SK-N-SH (cell line): ENCODE results near the gene P3H2. TPM values are rescaled to one million over a fixed set of nuclear protein-coding genes. Genes with fewer than 3 reads are reported as not detected.

Experiments used
- CTCF ChIA-PET: fragments of 300-600, 350-600 bp; formaldehyde crosslinking; extraction: SDS; loops from one replicate; lab custom pipeline; 2021; lab: Yijun Ruan, JAX
- POLR2A ChIA-PET: fragments of 350-600 bp; sonication (Branson Sonifier 250); formaldehyde crosslinking; extraction: SDS; loops from one replicate; lab custom pipeline; 2020; ENCODE audit warnings: antibody characterized with exemption, inconsistent platforms; lab: Yijun Ruan, JAX
- DNase-seq: peaks from one replicate; pipeline ENCODE4 v3.0.0; 2012
- H2AFZ ChIP-seq: fragments of 200-600 bp; sonication (generic); 2 replicates; pipeline ENCODE4 v1.8.1; 2016; ENCODE audit warnings: antibody characterized with exemption, mild to moderate bottlenecking, low read depth
- H3F3A ChIP-seq: fragments of 200-600 bp; sonication (generic); replicated peaks from 2 replicates; pipeline ENCODE3; 2016; ENCODE audit warnings: antibody characterized with exemption, mild to moderate bottlenecking; ENCODE audit not compliant: insufficient read depth
- H3K27ac ChIP-seq, 2 experiments: fragments of 200-500 bp in 1 of 2; fragments of 200-600 bp in 1 of 2; sonication (Bioruptor generic) in 1 of 2; sonication (generic), shearing (Covaris generic) in 1 of 2; 2 replicates each; pipeline versions ENCODE4 v1.5.1 to v1.6.1; 2014 to 2016; ENCODE audit warnings: low read depth in 2 of 2, inconsistent platforms in 1 of 2, low read length in 1 of 2, mild to moderate bottlenecking in 1 of 2, mixed read lengths in 1 of 2
- H3K27me3 ChIP-seq: fragments of 200-600 bp; sonication (generic), shearing (Covaris generic); 2 replicates; pipeline ENCODE4 v1.6.1; 2016; ENCODE audit warnings: mixed run types; ENCODE audit not compliant: insufficient read depth
- H3K36me3 ChIP-seq, 2 experiments: fragments of 200-500 bp in 1 of 2; fragments of 200-600 bp in 1 of 2; sonication (Bioruptor generic) in 1 of 2; sonication (generic) in 1 of 2; replicated peaks in 1 of 2; 2 replicates each; pipeline versions ENCODE3 to v1.5.1; 2014 to 2016; ENCODE audit warnings: low read length in 1 of 2, mild to moderate bottlenecking in 1 of 2; ENCODE audit not compliant: insufficient read depth in 2 of 2, control insufficient read depth in 1 of 2
- H3K4me1 ChIP-seq, 2 experiments: fragments of 200-500 bp in 1 of 2; fragments of 200-600 bp in 1 of 2; sonication (Bioruptor generic) in 1 of 2; sonication (generic), shearing (Covaris generic) in 1 of 2; 2 replicates each; pipeline versions ENCODE4 v1.5.1 to v1.6.1; 2014 to 2016; ENCODE audit warnings: low read depth in 1 of 2, low read length in 1 of 2, mixed run types in 1 of 2; ENCODE audit not compliant: insufficient read depth in 2 of 2, control insufficient read depth in 1 of 2
- H3K4me2 ChIP-seq: fragments of 200-600 bp; sonication (generic), shearing (Covaris generic); 2 replicates; pipeline ENCODE4 v1.6.1; 2017; ENCODE audit warnings: mixed run types
- H3K4me3 ChIP-seq, 2 experiments: fragments of 200-500 bp in 1 of 2; fragments of 200-600 bp in 1 of 2; sonication (Bioruptor generic) in 1 of 2; sonication (generic), shearing (Covaris generic) in 1 of 2; 2 replicates each; pipeline versions ENCODE4 v1.5.1 to v1.8.1; 2014 to 2016; ENCODE audit warnings: low read depth in 2 of 2, inconsistent platforms in 1 of 2, low read length in 1 of 2, mild to moderate bottlenecking in 1 of 2, mixed read lengths in 1 of 2, moderate library complexity in 1 of 2
- H3K79me2 ChIP-seq: fragments of 200-600 bp; sonication (generic); 2 replicates; pipeline ENCODE4 v1.8.1; 2017; ENCODE audit warnings: mild to moderate bottlenecking; ENCODE audit not compliant: insufficient read depth
- H3K9ac ChIP-seq: fragments of 200-600 bp; sonication (generic); 2 replicates; pipeline ENCODE4 v1.6.1; 2017; ENCODE audit warnings: mixed run types
- H3K9me2 ChIP-seq: fragments of 200-600 bp; sonication (generic); 2 replicates; pipeline ENCODE4 v1.6.1; 2017; ENCODE audit warnings: mixed run types
- H3K9me3 ChIP-seq: fragments of 200-600 bp; sonication (generic); 2 replicates; pipeline ENCODE4 v1.6.1; 2017; ENCODE audit warnings: mixed run types, mild to moderate bottlenecking, moderate library complexity
- H4K20me1 ChIP-seq: fragments of 200-600 bp; sonication (generic); 2 replicates; pipeline ENCODE4 v1.6.1; 2017; ENCODE audit warnings: mild to moderate bottlenecking, mixed run types; ENCODE audit not compliant: insufficient read depth
- YY1 ChIP-seq: IDR thresholded peaks from 2 replicates; pipeline ENCODE4 v1.4.0; 2012; ENCODE audit warnings: low read depth, mild to moderate bottlenecking
- WGBS: methylation state at CpG from one replicate; pipeline ENCODE4 v1.1.6; 2017; ENCODE audit warnings: low lambda C conversion rate; 5-methylcytosine and 5-hydroxymethylcytosine counted together
- polyA plus RNA-seq, 3 experiments: library from polyadenylated mRNA; depleted of rRNA; stranded (reverse); fragments of >200 nt; gene quantifications; 2 replicates each; pipeline ENCODE4 v1.2.3, GENCODE V29; 2012
- TF ChIP-seq, protein P1 (sequence below): IDR thresholded peaks from 2 replicates; pipeline ENCODE4 v1.6.1; 2012; ENCODE audit warnings: mild to moderate bottlenecking, low read depth, low read length, moderate library complexity
- TF ChIP-seq, protein P2 (sequence below): IDR thresholded peaks from 2 replicates; pipeline ENCODE4; 2012
- TF ChIP-seq, protein P3 (sequence below): IDR thresholded peaks from 2 replicates; pipeline ENCODE4 v1.4.0; 2012; ENCODE audit warnings: low read depth

Gene P3H2
- polyA plus RNA-seq, 1 of the 3 experiments (the other 2 are of a cell fraction), result 2.8 TPM

DNA sequence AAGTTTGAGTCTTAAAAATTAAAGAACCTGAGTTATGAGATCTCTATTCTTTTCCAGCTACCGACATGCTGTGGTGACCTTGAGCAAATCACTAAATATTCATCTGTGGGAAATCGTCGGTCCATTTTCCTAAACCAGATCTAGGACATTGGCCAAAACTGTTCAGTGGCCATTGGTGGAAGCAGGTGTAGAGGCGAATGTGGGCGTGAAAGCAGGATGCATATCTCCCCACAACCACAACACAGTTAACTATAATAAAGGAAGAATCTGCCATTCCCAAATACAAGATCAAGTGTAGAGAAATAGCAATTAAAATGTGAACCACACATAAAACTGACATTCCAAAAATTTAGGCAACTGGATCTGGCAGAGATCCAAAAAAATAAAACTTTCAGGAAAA lies 129.9 kb downstream of the P3H2 start (continued):
- TF ChIP-seq, protein P1, sequence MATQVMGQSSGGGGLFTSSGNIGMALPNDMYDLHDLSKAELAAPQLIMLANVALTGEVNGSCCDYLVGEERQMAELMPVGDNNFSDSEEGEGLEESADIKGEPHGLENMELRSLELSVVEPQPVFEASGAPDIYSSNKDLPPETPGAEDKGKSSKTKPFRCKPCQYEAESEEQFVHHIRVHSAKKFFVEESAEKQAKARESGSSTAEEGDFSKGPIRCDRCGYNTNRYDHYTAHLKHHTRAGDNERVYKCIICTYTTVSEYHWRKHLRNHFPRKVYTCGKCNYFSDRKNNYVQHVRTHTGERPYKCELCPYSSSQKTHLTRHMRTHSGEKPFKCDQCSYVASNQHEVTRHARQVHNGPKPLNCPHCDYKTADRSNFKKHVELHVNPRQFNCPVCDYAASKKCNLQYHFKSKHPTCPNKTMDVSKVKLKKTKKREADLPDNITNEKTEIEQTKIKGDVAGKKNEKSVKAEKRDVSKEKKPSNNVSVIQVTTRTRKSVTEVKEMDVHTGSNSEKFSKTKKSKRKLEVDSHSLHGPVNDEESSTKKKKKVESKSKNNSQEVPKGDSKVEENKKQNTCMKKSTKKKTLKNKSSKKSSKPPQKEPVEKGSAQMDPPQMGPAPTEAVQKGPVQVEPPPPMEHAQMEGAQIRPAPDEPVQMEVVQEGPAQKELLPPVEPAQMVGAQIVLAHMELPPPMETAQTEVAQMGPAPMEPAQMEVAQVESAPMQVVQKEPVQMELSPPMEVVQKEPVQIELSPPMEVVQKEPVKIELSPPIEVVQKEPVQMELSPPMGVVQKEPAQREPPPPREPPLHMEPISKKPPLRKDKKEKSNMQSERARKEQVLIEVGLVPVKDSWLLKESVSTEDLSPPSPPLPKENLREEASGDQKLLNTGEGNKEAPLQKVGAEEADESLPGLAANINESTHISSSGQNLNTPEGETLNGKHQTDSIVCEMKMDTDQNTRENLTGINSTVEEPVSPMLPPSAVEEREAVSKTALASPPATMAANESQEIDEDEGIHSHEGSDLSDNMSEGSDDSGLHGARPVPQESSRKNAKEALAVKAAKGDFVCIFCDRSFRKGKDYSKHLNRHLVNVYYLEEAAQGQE, result no peak

DNA sequence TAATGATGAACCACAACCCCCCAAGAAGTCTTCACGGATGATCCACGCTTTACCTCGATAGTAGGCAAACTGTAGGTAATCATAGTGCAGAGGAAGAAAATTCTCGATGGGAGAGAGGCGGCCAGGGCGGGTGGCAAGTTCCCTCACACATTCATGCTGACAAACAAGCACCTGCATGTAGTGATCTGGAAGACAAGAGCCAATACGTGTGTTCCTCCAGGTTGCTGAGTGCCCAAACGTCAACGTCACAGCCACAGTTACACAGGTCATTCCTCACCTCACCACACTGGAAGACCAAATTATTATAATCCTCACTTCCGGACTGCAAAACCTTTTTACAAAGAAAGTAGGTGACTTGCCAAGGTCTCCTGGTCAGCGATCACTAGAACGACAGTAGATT lies 131.8 kb downstream of the P3H2 start:
- Histone ChIP-seq H3K79me2 (no peaks in the 10 kb centered on the region), H3K4me2 (no peak overlapping the region), H3K27me3 (peaks cover 6% of the 10 kb centered on the region; the same call in 1 of the 2 replicates), H3K4me1 (no peaks in the 10 kb centered on the region), H3F3A (no peaks in the 10 kb centered on the region), H3K4me3 (no peak overlapping the region), H2AFZ (no peak overlapping the region), H3K9ac (no peak overlapping the region), H3K27ac (no peak overlapping the region), H3K9me2 (no peaks in the 10 kb centered on the region), H4K20me1 (no peaks in the 10 kb centered on the region), H3K36me3 (no peaks in the 10 kb centered on the region), H3K9me3 (no peaks in the 10 kb centered on the region)
- ChIA-PET POLR2A (no interaction called here), CTCF (interaction anchor here (0.6 to 1.5 kb wide), 2 partner anchors 28 to 141 kb away, joined by 3 to 4 read pairs; no protein-coding TSS in a partner anchor)
- no peak for DNase-seq
- WGBS, result 62% methylated on average over 12 of the region's 12 CpGs
- TF ChIP-seq, protein P1, result no peak
- TF ChIP-seq, protein P2, sequence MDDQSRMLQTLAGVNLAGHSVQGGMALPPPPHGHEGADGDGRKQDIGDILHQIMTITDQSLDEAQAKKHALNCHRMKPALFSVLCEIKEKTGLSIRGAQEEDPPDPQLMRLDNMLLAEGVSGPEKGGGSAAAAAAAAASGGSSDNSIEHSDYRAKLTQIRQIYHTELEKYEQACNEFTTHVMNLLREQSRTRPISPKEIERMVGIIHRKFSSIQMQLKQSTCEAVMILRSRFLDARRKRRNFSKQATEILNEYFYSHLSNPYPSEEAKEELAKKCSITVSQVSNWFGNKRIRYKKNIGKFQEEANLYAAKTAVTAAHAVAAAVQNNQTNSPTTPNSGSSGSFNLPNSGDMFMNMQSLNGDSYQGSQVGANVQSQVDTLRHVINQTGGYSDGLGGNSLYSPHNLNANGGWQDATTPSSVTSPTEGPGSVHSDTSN, result no peak
- TF ChIP-seq, protein P3, sequence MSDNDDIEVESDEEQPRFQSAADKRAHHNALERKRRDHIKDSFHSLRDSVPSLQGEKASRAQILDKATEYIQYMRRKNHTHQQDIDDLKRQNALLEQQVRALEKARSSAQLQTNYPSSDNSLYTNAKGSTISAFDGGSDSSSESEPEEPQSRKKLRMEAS, result no peak
- no peak for TF ChIP-seq YY1
